Stomach (tissue), 4 donors: ENCODE results near the gene CRABP1.

Source experiments
- EP300 ChIP-seq: sonication (generic); formaldehyde crosslinking; IDR thresholded peaks from one replicate; pipeline ENCODE4 v1.6.1; 2017; ENCODE audit warnings: antibody characterized with exemption
- POLR2AphosphoS5 ChIP-seq, 3 donors: sonication (generic); formaldehyde crosslinking; IDR thresholded peaks; one replicate each; pipeline ENCODE4 v1.6.1; 2016; ENCODE audit warnings: antibody characterized with exemption in 3 of 3
- TF ChIP-seq, protein P1 (sequence below), 7 experiments: fragments of 450-650 bp in 4 of 7; fragments of 200-600 bp in 3 of 7; sonication (generic) in 3 of 7; IDR thresholded peaks; one replicate each; pipeline ENCODE4 v1.5.1; 2016 to 2019; ENCODE audit warnings: antibody characterized with exemption in 7 of 7, control low read depth in 2 of 7, mild to moderate bottlenecking in 1 of 7

GRCh38 chr15:78394981-78395616, 54.9 kb downstream of the CRABP1 start:
- TF ChIP-seq, protein P1, sequence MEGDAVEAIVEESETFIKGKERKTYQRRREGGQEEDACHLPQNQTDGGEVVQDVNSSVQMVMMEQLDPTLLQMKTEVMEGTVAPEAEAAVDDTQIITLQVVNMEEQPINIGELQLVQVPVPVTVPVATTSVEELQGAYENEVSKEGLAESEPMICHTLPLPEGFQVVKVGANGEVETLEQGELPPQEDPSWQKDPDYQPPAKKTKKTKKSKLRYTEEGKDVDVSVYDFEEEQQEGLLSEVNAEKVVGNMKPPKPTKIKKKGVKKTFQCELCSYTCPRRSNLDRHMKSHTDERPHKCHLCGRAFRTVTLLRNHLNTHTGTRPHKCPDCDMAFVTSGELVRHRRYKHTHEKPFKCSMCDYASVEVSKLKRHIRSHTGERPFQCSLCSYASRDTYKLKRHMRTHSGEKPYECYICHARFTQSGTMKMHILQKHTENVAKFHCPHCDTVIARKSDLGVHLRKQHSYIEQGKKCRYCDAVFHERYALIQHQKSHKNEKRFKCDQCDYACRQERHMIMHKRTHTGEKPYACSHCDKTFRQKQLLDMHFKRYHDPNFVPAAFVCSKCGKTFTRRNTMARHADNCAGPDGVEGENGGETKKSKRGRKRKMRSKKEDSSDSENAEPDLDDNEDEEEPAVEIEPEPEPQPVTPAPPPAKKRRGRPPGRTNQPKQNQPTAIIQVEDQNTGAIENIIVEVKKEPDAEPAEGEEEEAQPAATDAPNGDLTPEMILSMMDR (IDR thresholded peaks at IDR 0.05) = no peak
- TF ChIP-seq POLR2AphosphoS5 (IDR thresholded peaks at IDR 0.05) (no peak), EP300 (no peak)
